Glomerular visceral epithelial cell (primary cell): Measurements from ENCODE around the gene WIPF2.

ENCODE experiments used
- DNase-seq: peaks from one replicate; pipeline ENCODE4 v3.0.0-alpha.2; 2016; ENCODE audit errors: extremely low spot score

WIPF2 gene

GRCh38 chr17:40218740-40219593, at the start of gene WIPF2:
Gene WIPF2, plus strand, starts transcription at chr17:40219304. Its CDS starts 37,156 bp downstream, at chr17:40256460.
- peak; percentile 98 for DNase-seq

- DNase-seq: no peak
These were observed 48.8 kb upstream of the WIPF2 start for GRCh38 chr17:40170325-40170724.

GRCh38 chr17:40171750-40172149, 47.4 kb upstream of the WIPF2 start:
- peak; percentile 44 for DNase-seq

- DNase-seq: no peak
These were observed 45.9 kb upstream of the WIPF2 start for GRCh38 chr17:40173091-40173777.

- DNase-seq: peak; percentile 42
These were observed 45.3 kb upstream of the WIPF2 start for GRCh38 chr17:40173778-40174135.

- DNase-seq: no peak
These were observed 44.6 kb upstream of the WIPF2 start for GRCh38 chr17:40174514-40174913.

GRCh38 chr17:40175928-40176753, 43.0 kb upstream of the WIPF2 start:
- no peak for DNase-seq

- no peak for DNase-seq
These were observed 42.4 kb upstream of the WIPF2 start for GRCh38 chr17:40176754-40177110.

- DNase-seq: no peak
These were observed 41.7 kb upstream of the WIPF2 start, which contains the start of gene RAPGEFL1 for GRCh38 chr17:40177275-40177874. Gene RAPGEFL1, plus strand, starts transcription at chr17:40177470. Its CDS starts 392 bp downstream, at chr17:40177862.

- no peak for DNase-seq
These were observed 41.0 kb upstream of the WIPF2 start for GRCh38 chr17:40178021-40178601.

GRCh38 chr17:40178660-40179059, 40.4 kb upstream of the WIPF2 start:
- no peak for DNase-seq

GRCh38 chr17:40179923-40180659, 39.0 kb upstream of the WIPF2 start:
- no peak for DNase-seq

- no peak for DNase-seq
These were observed 38.4 kb upstream of the WIPF2 start for GRCh38 chr17:40180694-40181093.

- no peak for DNase-seq
These were observed 37.9 kb upstream of the WIPF2 start for GRCh38 chr17:40181205-40181604.

GRCh38 chr17:40182606-40183005, 36.5 kb upstream of the WIPF2 start:
- DNase-seq: no peak

- no peak for DNase-seq
These were observed 31.9 kb upstream of the WIPF2 start for GRCh38 chr17:40187238-40187637.

GRCh38 chr17:40188694-40189093, 30.4 kb upstream of the WIPF2 start:
- DNase-seq: no peak

GRCh38 chr17:40190197-40191021, 28.7 kb upstream of the WIPF2 start:
- DNase-seq: no peak

GRCh38 chr17:40191237-40192208, 27.6 kb upstream of the WIPF2 start:
- DNase-seq: peak; percentile 76
